ENCODE results near the gene MS4A4A. TPM values are rescaled to one million over a fixed set of nuclear protein-coding genes. Genes with fewer than 3 reads are reported as not detected.
A peak's percentile ranks its signal among the peaks of the same experiment; 100 is the strongest.

Gene MS4A4A
- total and polyA plus RNA-seq, 2 of the 4 experiments (the other 2 are of a cell fraction), result not detected

DNA sequence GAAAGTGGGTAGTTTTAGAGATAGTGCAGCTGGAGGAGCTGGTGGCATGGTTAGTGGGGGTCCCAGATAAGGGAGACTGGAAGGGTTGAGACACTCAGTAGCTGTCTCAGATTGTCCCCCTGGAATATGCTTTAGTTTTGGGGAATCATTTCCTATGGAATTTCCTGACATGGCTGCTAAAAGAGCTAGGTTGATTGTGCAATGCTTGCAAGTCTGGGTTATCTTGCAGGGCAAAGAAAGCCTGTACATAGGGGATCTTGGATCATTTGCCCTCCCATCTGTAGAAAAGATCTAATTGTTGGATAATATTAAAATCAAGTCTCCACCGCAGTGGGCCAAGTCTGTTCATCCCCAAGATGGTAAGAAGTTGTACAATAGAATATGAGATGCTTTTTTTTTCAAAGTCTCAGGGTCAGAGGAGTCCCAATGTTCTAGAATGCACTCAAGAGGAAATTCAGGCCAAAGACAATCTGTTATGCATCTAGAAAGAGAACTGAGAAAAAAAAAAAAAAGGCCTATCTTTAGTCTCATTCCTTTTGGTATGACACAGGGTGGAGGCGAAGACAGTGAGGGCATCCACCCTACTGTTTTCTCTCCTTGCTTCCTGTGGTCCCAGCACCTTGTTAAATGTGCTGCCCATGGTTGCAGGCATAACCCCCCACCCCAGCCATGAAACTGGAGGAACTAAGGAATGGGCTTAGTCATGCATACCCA is 66.8 kb downstream of the MS4A4A start:
- no peak for ATAC-seq (ENCODE audit: low read depth)
- no peak overlapping the region for H3K27ac ChIP-seq (ENCODE audit: insufficient read depth, low read length)
- no peak overlapping the region for H2BK15ac ChIP-seq (ENCODE audit: low read depth, low read length)
- no peaks in the 10 kb centered on the region for H3K36me3 ChIP-seq (ENCODE audit: control insufficient read depth, insufficient read depth, low read length)
- no peak overlapping the region for H3K4ac ChIP-seq (ENCODE audit: low read depth, low read length)
- no peak overlapping the region for H4K5ac ChIP-seq (ENCODE audit: low read depth, low read length)
- H4K20me1 ChIP-seq (ENCODE audit: insufficient read depth, low read length), result no peaks in the 10 kb centered on the region
- H3K14ac ChIP-seq (replicated peaks; ENCODE audit: low read depth, low read length), result no peak overlapping the region
- no peak overlapping the region for H2AK5ac ChIP-seq (ENCODE audit: low read depth, low read length)
- peak; percentile 49; the same call in 1 of the 2 replicates for TF ChIP-seq CEBPB (IDR thresholded peaks at IDR 0.05; ENCODE audit: low read depth, low read length)
- TF ChIP-seq, protein P1, sequence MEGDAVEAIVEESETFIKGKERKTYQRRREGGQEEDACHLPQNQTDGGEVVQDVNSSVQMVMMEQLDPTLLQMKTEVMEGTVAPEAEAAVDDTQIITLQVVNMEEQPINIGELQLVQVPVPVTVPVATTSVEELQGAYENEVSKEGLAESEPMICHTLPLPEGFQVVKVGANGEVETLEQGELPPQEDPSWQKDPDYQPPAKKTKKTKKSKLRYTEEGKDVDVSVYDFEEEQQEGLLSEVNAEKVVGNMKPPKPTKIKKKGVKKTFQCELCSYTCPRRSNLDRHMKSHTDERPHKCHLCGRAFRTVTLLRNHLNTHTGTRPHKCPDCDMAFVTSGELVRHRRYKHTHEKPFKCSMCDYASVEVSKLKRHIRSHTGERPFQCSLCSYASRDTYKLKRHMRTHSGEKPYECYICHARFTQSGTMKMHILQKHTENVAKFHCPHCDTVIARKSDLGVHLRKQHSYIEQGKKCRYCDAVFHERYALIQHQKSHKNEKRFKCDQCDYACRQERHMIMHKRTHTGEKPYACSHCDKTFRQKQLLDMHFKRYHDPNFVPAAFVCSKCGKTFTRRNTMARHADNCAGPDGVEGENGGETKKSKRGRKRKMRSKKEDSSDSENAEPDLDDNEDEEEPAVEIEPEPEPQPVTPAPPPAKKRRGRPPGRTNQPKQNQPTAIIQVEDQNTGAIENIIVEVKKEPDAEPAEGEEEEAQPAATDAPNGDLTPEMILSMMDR (conservative IDR thresholded peaks at IDR 0.05; ENCODE audit: low read depth, low read length), result no peak
- H2AFZ ChIP-seq (replicated peaks; ENCODE audit: low read length, poor library complexity), result no peak overlapping the region
- H3K79me1 ChIP-seq (ENCODE audit: low read depth in 1 of 2, low read length in 2 of 2), result no peaks in the 10 kb centered on the region
- no peak overlapping the region for H4K8ac ChIP-seq (ENCODE audit: low read depth in 2 of 2, low read length in 2 of 2)
- H2BK120ac ChIP-seq (ENCODE audit: low read depth, low read length), result no peak overlapping the region
- H2AK9ac ChIP-seq (replicated peaks; ENCODE audit: low read depth, low read length, poor library complexity), result no peak overlapping the region
- CTCF ChIA-PET, result no interaction called here
- H3K9me3 ChIP-seq (ENCODE audit: control insufficient read depth, insufficient read depth, low read length), result peaks cover 4% of the 10 kb centered on the region; the same call in 1 of the 2 replicates
- no peak overlapping the region for H3K4me3 ChIP-seq (ENCODE audit: insufficient read depth, low read depth, low read length)
- H3K4me2 ChIP-seq (ENCODE audit: low read depth, low read length), result no peak overlapping the region
- H3K23ac ChIP-seq (ENCODE audit: low read depth, low read length), result no peak overlapping the region
- dilution Hi-C loops (cut with HindIII; ENCODE audit: low sequenced_read_pairs, unreplicated experiment), result no loop called here
- no peaks in the 10 kb centered on the region for H3K4me1 ChIP-seq (ENCODE audit: control insufficient read depth, insufficient read depth, low read length)
- no peaks in the 10 kb centered on the region for H3K9me1 ChIP-seq (ENCODE audit: insufficient read depth, low read length)
- no peak overlapping the region for H4K91ac ChIP-seq (ENCODE audit: insufficient read depth, low read depth, low read length)
- H2BK20ac ChIP-seq (ENCODE audit: low read depth, low read length), result no peak overlapping the region
- in situ Hi-C loops (cut with MboI; ENCODE audit: low sequenced_read_pairs), result no loop called here
- BruUV-seq (replicated peaks), result no TSS peak
- no peak overlapping the region for H2BK5ac ChIP-seq (ENCODE audit: low read depth, low read length, poor library complexity, severe bottlenecking)
- POLR2A ChIA-PET (ENCODE audit: unreplicated experiment), result no interaction called here
- no peaks in the 10 kb centered on the region for H3K27me3 ChIP-seq (ENCODE audit: control insufficient read depth, insufficient read depth, low read length)
- intact Hi-C loops (cut with micrococcal nuclease), result no loop called here
- DNase-seq, result no peak
- no peak overlapping the region for H3K9ac ChIP-seq (ENCODE audit: low read depth, low read length)
- no peak overlapping the region for H3K18ac ChIP-seq (ENCODE audit: low read depth, low read length)
- no peak overlapping the region for H3K56ac ChIP-seq (ENCODE audit: extremely low read depth, insufficient read depth, low read length)
- no CpG with 5 or more reads among the region's 2 CpGs for WGBS, 2 experiments (ENCODE audit: extremely low coverage in 2 of 2, insufficient read length in 1 of 2)

All from IMR-90 (cell line).